ENCODE data around the gene RTEL1.
"Not testable (repeated sequence)": the region's sequence is repeated elsewhere in the genome, so short reads cannot be mapped to it uniquely, and the experiment has no call there.

The RTEL1 gene

DNA sequence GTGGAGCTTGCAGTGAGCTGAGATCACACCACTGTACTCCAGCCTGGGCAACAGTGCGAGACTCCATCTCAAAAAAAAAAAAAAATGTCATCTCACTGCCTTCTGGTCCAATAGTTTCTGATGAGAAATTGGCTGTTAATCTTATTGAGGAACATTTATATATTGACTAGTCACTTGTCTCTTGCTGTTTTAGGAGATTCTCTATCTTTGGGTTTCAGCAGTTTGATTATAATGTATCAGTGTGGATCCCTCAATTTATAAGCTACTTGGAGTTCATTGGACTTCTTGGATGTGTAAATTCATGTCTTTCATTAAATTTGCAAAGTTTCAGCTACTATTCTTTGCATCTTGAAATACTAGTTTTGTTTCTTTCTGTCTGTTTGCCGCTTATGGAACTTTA, 60.9 kb downstream of the RTEL1 start:
- no peaks in the 10 kb centered on the region for H3K27me3 ChIP-seq (ENCODE audit: low read depth, low read length)
- H3K4me3 ChIP-seq (ENCODE audit: low read depth in 1 of 2, low read length in 2 of 2) = no peak overlapping the region
- H3K36me3 ChIP-seq (ENCODE audit: control insufficient read depth in 1 of 2, insufficient read depth in 2 of 2, low read length in 2 of 2) = peaks cover 3 to 53% of the 10 kb centered on the region in 2 donors
- peaks cover 0 to 14% of the 10 kb centered on the region in 2 donors for H3K9me3 ChIP-seq (ENCODE audit: control insufficient read depth in 1 of 2, low read length in 2 of 2)
- no peaks in the 10 kb centered on the region for H3K4me1 ChIP-seq (ENCODE audit: control insufficient read depth in 1 of 2, insufficient read depth in 2 of 2, low read length in 2 of 2)
- no peak overlapping the region for H3K27ac ChIP-seq (ENCODE audit: low read length)

- not testable (repeated sequence) for H3K4me1 ChIP-seq (ENCODE audit: control insufficient read depth in 1 of 2, insufficient read depth in 2 of 2, low read length in 2 of 2); H3K27ac ChIP-seq (ENCODE audit: low read length); H3K4me3 ChIP-seq (ENCODE audit: low read depth in 1 of 2, low read length in 2 of 2); H3K27me3 ChIP-seq (ENCODE audit: low read depth, low read length)
- peaks cover 3 to 20% of the 10 kb centered on the region in 2 donors for H3K36me3 ChIP-seq (ENCODE audit: control insufficient read depth in 1 of 2, insufficient read depth in 2 of 2, low read length in 2 of 2)
- H3K9me3 ChIP-seq (ENCODE audit: control insufficient read depth in 1 of 2, low read length in 2 of 2) = peaks cover 0 to 12% of the 10 kb centered on the region in 2 donors
Measured at GRCh38 chr20:63722967-63723622, 65.0 kb downstream of the RTEL1 start.

- H3K4me3 ChIP-seq (ENCODE audit: low read depth in 1 of 2, low read length in 2 of 2); H3K27me3 ChIP-seq (ENCODE audit: low read depth, low read length); H3K9me3 ChIP-seq (ENCODE audit: control insufficient read depth in 1 of 2, low read length in 2 of 2); H3K4me1 ChIP-seq (ENCODE audit: control insufficient read depth in 1 of 2, insufficient read depth in 2 of 2, low read length in 2 of 2); H3K27ac ChIP-seq (ENCODE audit: low read length): not testable (repeated sequence)
- peaks cover 12 to 23% of the 10 kb centered on the region in 2 donors for H3K36me3 ChIP-seq (ENCODE audit: control insufficient read depth in 1 of 2, insufficient read depth in 2 of 2, low read length in 2 of 2)
Measured at GRCh38 chr20:63730189-63730733, 72.1 kb downstream of the RTEL1 start.

DNA sequence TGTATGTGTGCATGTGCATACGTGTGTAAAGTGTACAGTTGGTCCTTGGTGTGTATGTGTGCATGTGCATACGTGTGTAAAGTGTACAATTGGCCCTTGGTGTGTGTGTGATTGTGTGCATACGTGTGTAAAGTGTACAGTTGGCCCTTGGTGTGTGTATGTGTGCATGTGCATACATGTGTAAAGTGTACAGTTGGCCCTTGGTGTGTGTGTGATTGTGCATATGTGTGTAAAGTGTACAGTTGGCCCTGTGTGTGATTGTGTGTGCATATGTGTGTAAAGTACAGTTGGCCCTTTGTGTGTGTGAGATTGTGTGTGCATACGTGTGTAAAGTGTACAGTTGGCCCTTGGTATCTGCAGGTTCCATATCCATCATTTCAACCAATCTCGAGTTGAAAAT, 73.3 kb downstream of the RTEL1 start:
- Histone ChIP-seq H3K4me1 (ENCODE audit: control insufficient read depth in 1 of 2, insufficient read depth in 2 of 2, low read length in 2 of 2) (no peaks in the 10 kb centered on the region), H3K9me3 (ENCODE audit: control insufficient read depth in 1 of 2, low read length in 2 of 2) (no peaks in the 10 kb centered on the region), H3K27me3 (ENCODE audit: low read depth, low read length) (no peaks in the 10 kb centered on the region), H3K27ac (ENCODE audit: low read length) (no peak overlapping the region), H3K4me3 (ENCODE audit: low read depth in 1 of 2, low read length in 2 of 2) (no peak overlapping the region), H3K36me3 (ENCODE audit: control insufficient read depth in 1 of 2, insufficient read depth in 2 of 2, low read length in 2 of 2) (peaks cover 12 to 34% of the 10 kb centered on the region in 2 donors)

- H3K9me3 ChIP-seq (ENCODE audit: control insufficient read depth in 1 of 2, low read length in 2 of 2) = no peaks in the 10 kb centered on the region
- H3K36me3 ChIP-seq (ENCODE audit: control insufficient read depth in 1 of 2, insufficient read depth in 2 of 2, low read length in 2 of 2) = peaks cover 12 to 38% of the 10 kb centered on the region in 2 donors
- peaks cover 0 to 3% of the 10 kb centered on the region in 2 donors for H3K4me1 ChIP-seq (ENCODE audit: control insufficient read depth in 1 of 2, insufficient read depth in 2 of 2, low read length in 2 of 2)
- H3K27ac ChIP-seq (ENCODE audit: low read length) = no peak overlapping the region
- H3K4me3 ChIP-seq (ENCODE audit: low read depth in 1 of 2, low read length in 2 of 2) = no peak overlapping the region
- H3K27me3 ChIP-seq (ENCODE audit: low read depth, low read length) = no peaks in the 10 kb centered on the region
Measured at GRCh38 chr20:63732118-63733095, 74.3 kb downstream of the RTEL1 start.

GRCh38 chr20:63733117-63733516, 75.0 kb downstream of the RTEL1 start:
- Histone ChIP-seq H3K4me3 (ENCODE audit: low read depth in 1 of 2, low read length in 2 of 2) (no peak overlapping the region), H3K4me1 (ENCODE audit: control insufficient read depth in 1 of 2, insufficient read depth in 2 of 2, low read length in 2 of 2) (peaks cover 0 to 9% of the 10 kb centered on the region in 2 donors), H3K27me3 (ENCODE audit: low read depth, low read length) (no peaks in the 10 kb centered on the region), H3K9me3 (ENCODE audit: control insufficient read depth in 1 of 2, low read length in 2 of 2) (no peaks in the 10 kb centered on the region), H3K27ac (ENCODE audit: low read length) (no peak overlapping the region), H3K36me3 (ENCODE audit: control insufficient read depth in 1 of 2, insufficient read depth in 2 of 2, low read length in 2 of 2) (peaks cover 12 to 38% of the 10 kb centered on the region in 2 donors)

GRCh38 chr20:63733579-63734081, 75.5 kb downstream of the RTEL1 start:
- no peaks in the 10 kb centered on the region for H3K27me3 ChIP-seq (ENCODE audit: low read depth, low read length)
- peaks cover 0 to 14% of the 10 kb centered on the region in 2 donors for H3K4me1 ChIP-seq (ENCODE audit: control insufficient read depth in 1 of 2, insufficient read depth in 2 of 2, low read length in 2 of 2)
- no peaks in the 10 kb centered on the region for H3K9me3 ChIP-seq (ENCODE audit: control insufficient read depth in 1 of 2, low read length in 2 of 2)
- H3K4me3 ChIP-seq (ENCODE audit: low read depth in 1 of 2, low read length in 2 of 2) = no peak overlapping the region
- peaks cover 12 to 38% of the 10 kb centered on the region in 2 donors for H3K36me3 ChIP-seq (ENCODE audit: control insufficient read depth in 1 of 2, insufficient read depth in 2 of 2, low read length in 2 of 2)
- H3K27ac ChIP-seq (ENCODE audit: low read length) = no peak overlapping the region

DNA sequence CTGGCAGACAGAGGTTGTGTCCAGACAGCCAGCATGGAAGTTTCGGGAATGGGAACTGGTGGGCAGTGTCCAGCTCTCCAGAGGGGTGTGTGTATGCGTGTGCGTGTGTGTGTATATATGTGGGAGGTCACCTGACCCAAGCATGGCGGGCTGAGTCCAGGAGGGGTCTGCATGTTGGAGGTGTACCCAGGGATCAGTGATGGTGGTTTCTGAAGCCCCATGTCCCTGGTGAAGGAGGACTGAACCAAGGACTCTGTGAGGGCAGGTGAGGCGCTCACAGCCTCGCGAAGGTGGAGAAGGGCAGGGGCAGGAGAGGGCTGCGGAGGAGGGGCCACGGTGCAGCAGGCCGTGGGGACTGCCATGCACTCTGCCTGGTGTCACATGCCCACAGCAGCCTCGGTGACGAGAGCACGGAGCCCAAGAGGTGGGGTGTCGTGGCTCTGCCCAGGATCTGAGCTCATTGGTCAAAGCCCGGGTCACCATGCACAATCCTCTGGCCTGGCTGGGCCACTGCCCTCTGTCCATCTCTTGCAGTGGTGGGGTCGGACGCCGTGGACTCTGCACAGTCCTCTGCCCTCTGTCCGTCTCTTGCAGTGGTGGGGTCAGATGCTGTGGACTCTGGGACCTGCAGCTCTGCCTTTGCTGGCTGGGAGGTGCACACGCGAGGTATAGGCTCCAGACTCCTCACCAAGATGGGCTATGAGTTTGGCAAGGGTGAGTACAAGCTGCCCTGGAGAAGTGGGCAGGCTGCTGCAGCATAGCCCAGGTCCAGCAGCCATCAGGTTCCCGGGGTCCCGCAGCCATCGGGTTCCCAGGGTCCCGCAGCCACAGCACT, 76.2 kb downstream of the RTEL1 start:
- no peaks in the 10 kb centered on the region for H3K27me3 ChIP-seq (ENCODE audit: low read depth, low read length)
- peaks cover 0 to 16% of the 10 kb centered on the region in 2 donors for H3K4me1 ChIP-seq (ENCODE audit: control insufficient read depth in 1 of 2, insufficient read depth in 2 of 2, low read length in 2 of 2)
- H3K9me3 ChIP-seq (ENCODE audit: control insufficient read depth in 1 of 2, low read length in 2 of 2) = no peaks in the 10 kb centered on the region
- H3K27ac ChIP-seq (ENCODE audit: low read length) = no peak overlapping the region
- no peak overlapping the region for H3K4me3 ChIP-seq (ENCODE audit: low read depth in 1 of 2, low read length in 2 of 2)
- peaks cover 12 to 38% of the 10 kb centered on the region in 2 donors for H3K36me3 ChIP-seq (ENCODE audit: control insufficient read depth in 1 of 2, insufficient read depth in 2 of 2, low read length in 2 of 2)

DNA sequence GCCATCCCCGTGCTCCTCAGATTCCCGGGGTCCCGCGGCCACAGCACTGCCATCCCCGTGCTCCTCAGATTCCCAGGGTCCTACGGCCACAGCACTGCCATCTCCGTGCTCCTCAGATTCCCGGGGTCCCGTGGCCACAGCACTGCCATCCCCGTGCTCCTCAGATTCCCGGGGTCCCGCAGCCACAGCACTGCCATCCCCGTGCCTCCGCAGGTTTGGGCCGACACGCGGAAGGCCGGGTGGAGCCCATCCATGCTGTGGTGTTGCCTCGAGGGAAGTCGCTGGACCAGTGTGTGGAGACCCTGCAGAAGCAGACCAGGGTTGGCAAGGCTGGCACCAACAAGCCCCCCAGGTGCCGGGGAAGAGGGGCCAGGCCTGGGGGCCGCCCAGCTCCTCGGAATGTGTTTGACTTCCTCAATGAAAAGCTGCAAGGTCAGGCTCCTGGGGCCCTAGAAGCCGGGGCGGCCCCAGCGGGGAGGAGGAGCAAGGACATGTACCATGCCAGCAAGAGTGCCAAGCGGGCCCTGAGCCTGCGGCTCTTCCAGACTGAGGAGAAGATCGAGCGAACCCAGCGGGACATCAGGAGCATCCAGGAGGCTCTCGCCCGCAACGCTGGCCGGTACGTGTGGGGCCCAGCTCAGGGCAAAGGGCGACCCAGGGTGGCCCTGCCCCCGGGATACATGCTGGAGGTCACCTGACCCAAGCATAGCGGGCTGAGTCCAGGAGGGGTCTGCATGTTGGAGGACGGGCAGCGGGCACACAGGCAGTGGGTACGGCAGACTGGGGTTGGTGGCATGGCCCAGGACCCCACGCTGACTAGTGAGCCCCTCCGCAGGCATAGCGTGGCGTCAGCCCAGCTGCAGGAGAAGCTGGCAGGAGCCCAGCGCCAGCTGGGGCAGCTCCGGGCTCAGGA, 77.1 kb downstream of the RTEL1 start:
- H3K9me3 ChIP-seq (ENCODE audit: control insufficient read depth in 1 of 2, low read length in 2 of 2) = no peaks in the 10 kb centered on the region
- no peaks in the 10 kb centered on the region for H3K27me3 ChIP-seq (ENCODE audit: low read depth, low read length)
- H3K36me3 ChIP-seq (ENCODE audit: control insufficient read depth in 1 of 2, insufficient read depth in 2 of 2, low read length in 2 of 2) = peaks cover 12 to 38% of the 10 kb centered on the region in 2 donors
- peaks cover 0 to 16% of the 10 kb centered on the region in 2 donors for H3K4me1 ChIP-seq (ENCODE audit: control insufficient read depth in 1 of 2, insufficient read depth in 2 of 2, low read length in 2 of 2)
- H3K4me3 ChIP-seq (ENCODE audit: low read depth in 1 of 2, low read length in 2 of 2) = no peak overlapping the region
- no peak overlapping the region for H3K27ac ChIP-seq (ENCODE audit: low read length)

All from muscle layer of duodenum (tissue), 2 donors.